IMR-90 (cell line): ENCODE measurements around the gene ARHGEF37. TPM values are rescaled to one million over a fixed set of nuclear protein-coding genes. Genes with fewer than 3 reads are reported as not detected.
A peak's percentile ranks its signal among the peaks of the same experiment; 100 is the strongest.

Experiments used
- ATAC-seq: fragments of 200-7000 bp; cut with Tn5 transposase; 2 replicates; pipeline ENCODE4 v1.9.1; 2020; ENCODE audit warnings: low read depth, mild to moderate bottlenecking, moderate library complexity
- BruUV-seq: library from RNA; stranded (reverse); fragments of 400-500 nt; replicated peaks from 2 replicates; lab custom pipeline; 2021; lab: Mats Ljungman, UMichigan
- CTCF ChIA-PET: fragments of 300-600 bp; formaldehyde crosslinking; extraction: SDS; loops from one replicate; lab custom pipeline; 2021; ENCODE audit warnings: antibody characterized with exemption; lab: Yijun Ruan, JAX
- POLR2A ChIA-PET: fragments of 300-600 bp; sonication (Branson Sonifier 250); formaldehyde crosslinking; loops from one replicate; lab custom pipeline; 2022; ENCODE audit warnings: antibody characterized with exemption; ENCODE audit not compliant: unreplicated experiment; lab: Charles Lee
- DNase-seq: peaks from one replicate; pipeline ENCODE4 v3.0.0; 2013
- H2AFZ ChIP-seq: replicated peaks from 2 replicates; pipeline ENCODE3; 2013; ENCODE audit warnings: low read length, mild to moderate bottlenecking; ENCODE audit not compliant: poor library complexity
- H2AK5ac ChIP-seq: 2 replicates; pipeline ENCODE4 v1.6.1; 2013; ENCODE audit warnings: low read depth, low read length, inconsistent platforms
- H2AK9ac ChIP-seq: replicated peaks from 2 replicates; pipeline ENCODE3; 2013; ENCODE audit warnings: mild to moderate bottlenecking, low read depth, low read length, moderate library complexity; ENCODE audit not compliant: poor library complexity
- H2BK120ac ChIP-seq: 2 replicates; pipeline ENCODE4 v1.6.1; 2013; ENCODE audit warnings: low read depth, low read length, inconsistent platforms
- H2BK15ac ChIP-seq: 3 replicates; pipeline ENCODE4 v1.6.1; 2013; ENCODE audit warnings: low read depth, low read length, inconsistent platforms
- H2BK20ac ChIP-seq: 2 replicates; pipeline ENCODE4 v1.6.1; 2013; ENCODE audit warnings: low read depth, mild to moderate bottlenecking, inconsistent platforms, low read length, moderate library complexity
- H2BK5ac ChIP-seq: 2 replicates; pipeline ENCODE4 v1.6.1; 2013; ENCODE audit warnings: mild to moderate bottlenecking, low read depth, low read length, inconsistent platforms; ENCODE audit not compliant: poor library complexity, severe bottlenecking
- H3K14ac ChIP-seq: replicated peaks from 2 replicates; pipeline ENCODE4 v1.6.1; 2013; ENCODE audit warnings: low read depth, low read length, inconsistent platforms
- H3K18ac ChIP-seq: 2 replicates; pipeline ENCODE4 v1.6.1; 2013; ENCODE audit warnings: low read depth, low read length, control low read depth
- H3K23ac ChIP-seq: 2 replicates; pipeline ENCODE4 v1.6.1; 2013; ENCODE audit warnings: low read depth, low read length, inconsistent platforms
- H3K27ac ChIP-seq: 2 replicates; pipeline ENCODE4 v1.5.1; 2013; ENCODE audit warnings: mild to moderate bottlenecking, control low read depth, low read length; ENCODE audit not compliant: insufficient read depth
- H3K27me3 ChIP-seq: 2 replicates; pipeline ENCODE4 v1.6.1; 2013; ENCODE audit warnings: low read length; ENCODE audit not compliant: control insufficient read depth, insufficient read depth
- H3K36me3 ChIP-seq: 2 replicates; pipeline ENCODE4 v1.6.1; 2013; ENCODE audit warnings: low read length, mixed read lengths; ENCODE audit not compliant: control insufficient read depth, insufficient read depth
- H3K4ac ChIP-seq: 2 replicates; pipeline ENCODE4 v1.6.1; 2013; ENCODE audit warnings: low read depth, low read length, inconsistent platforms
- H3K4me1 ChIP-seq: 2 replicates; pipeline ENCODE4 v1.6.1; 2013; ENCODE audit warnings: low read length, mixed read lengths; ENCODE audit not compliant: control insufficient read depth, insufficient read depth
- H3K4me2 ChIP-seq: 2 replicates; pipeline ENCODE4 v1.6.1; 2013; ENCODE audit warnings: low read depth, mild to moderate bottlenecking, control low read depth, low read length, moderate library complexity
- H3K4me3 ChIP-seq: 2 replicates; pipeline ENCODE4 v1.5.1; 2013; ENCODE audit warnings: low read depth, mild to moderate bottlenecking, control low read depth, low read length, moderate library complexity; ENCODE audit not compliant: insufficient read depth
- H3K56ac ChIP-seq: 2 replicates; pipeline ENCODE4 v1.6.1; 2013; ENCODE audit warnings: low read length, inconsistent platforms; ENCODE audit not compliant: insufficient read depth; ENCODE audit errors: extremely low read depth
- H3K79me1 ChIP-seq, 2 experiments: 2 replicates each; pipeline ENCODE4 v1.6.1; 2013; ENCODE audit warnings: low read length in 2 of 2, inconsistent platforms in 1 of 2, low read depth in 1 of 2
- H3K9ac ChIP-seq: 2 replicates; pipeline ENCODE4 v1.6.1; 2013; ENCODE audit warnings: low read depth, low read length, control low read depth
- H3K9me1 ChIP-seq: 2 replicates; pipeline ENCODE4 v1.6.1; 2013; ENCODE audit warnings: low read length, inconsistent platforms; ENCODE audit not compliant: insufficient read depth
- H3K9me3 ChIP-seq: 2 replicates; pipeline ENCODE4 v1.6.1; 2013; ENCODE audit warnings: low read length; ENCODE audit not compliant: control insufficient read depth, insufficient read depth
- H4K20me1 ChIP-seq: 2 replicates; pipeline ENCODE4 v1.6.1; 2013; ENCODE audit warnings: low read length, inconsistent platforms; ENCODE audit not compliant: insufficient read depth
- H4K5ac ChIP-seq: 2 replicates; pipeline ENCODE4 v1.6.1; 2013; ENCODE audit warnings: mild to moderate bottlenecking, low read depth, low read length, control low read depth
- H4K8ac ChIP-seq, 2 experiments: 2 replicates each; pipeline ENCODE4 v1.6.1; 2013; ENCODE audit warnings: low read depth in 2 of 2, low read length in 2 of 2, control low read depth in 1 of 2, inconsistent platforms in 1 of 2
- H4K91ac ChIP-seq: 2 replicates; pipeline ENCODE4 v1.6.1; 2013; ENCODE audit warnings: low read depth, low read length, inconsistent platforms; ENCODE audit not compliant: insufficient read depth
- BHLHE40 ChIP-seq: fragments of 150-350 bp; IDR thresholded peaks from 2 replicates; pipeline ENCODE4 v1.6.1; 2016; ENCODE audit warnings: mild to moderate bottlenecking, low read depth, low read length
- CHD1 ChIP-seq: IDR thresholded peaks from 2 replicates; pipeline ENCODE4 v1.6.1; 2012; ENCODE audit warnings: low read depth, low read length, improper control_type of control experiment
- ELK1 ChIP-seq: fragments of 150-350 bp; IDR thresholded peaks from 2 replicates; pipeline ENCODE4 v1.6.1; 2016; ENCODE audit warnings: low read depth, mild to moderate bottlenecking, low read length, moderate library complexity, borderline replicate concordance
- MAFK ChIP-seq: IDR thresholded peaks from 2 replicates; pipeline ENCODE4 v1.6.1; 2012; ENCODE audit warnings: low read depth, low read length, improper control_type of control experiment
- NFE2L2 ChIP-seq: fragments of 150-350 bp; IDR thresholded peaks from 2 replicates; pipeline ENCODE4 v1.6.1; 2016; ENCODE audit warnings: low read depth, mild to moderate bottlenecking, low read length
- POLR2A ChIP-seq: IDR thresholded peaks from 2 replicates; pipeline ENCODE4 v1.6.1; 2012; ENCODE audit warnings: mild to moderate bottlenecking, low read depth, low read length
- RAD21 ChIP-seq: IDR thresholded peaks from 2 replicates; pipeline ENCODE4 v1.6.1; 2012; ENCODE audit warnings: low read length, improper control_type of control experiment
- RCOR1 ChIP-seq: IDR thresholded peaks from 2 replicates; pipeline ENCODE4 v1.6.1; 2012; ENCODE audit warnings: mild to moderate bottlenecking, low read length, improper control_type of control experiment; ENCODE audit not compliant: insufficient replicate concordance
- RFX5 ChIP-seq: IDR thresholded peaks from 2 replicates; pipeline ENCODE4 v1.8.0; 2012; ENCODE audit warnings: low read depth, mild to moderate bottlenecking, low read length, moderate library complexity
- SMC3 ChIP-seq: fragments of 150-350 bp; IDR thresholded peaks from 2 replicates; pipeline ENCODE4 v1.6.1; 2016; ENCODE audit warnings: low read depth, mild to moderate bottlenecking, antibody characterized with exemption, low read length, moderate library complexity
- WGBS, 2 experiments: methylation state at CpG; one replicate each; pipeline versions ENCODE4 v1.1.5 to v1.1.7; 2013; ENCODE audit warnings: missing lambda C conversion rate in 2 of 2; ENCODE audit not compliant: insufficient read length in 1 of 2; ENCODE audit errors: extremely low coverage in 2 of 2; 5-methylcytosine and 5-hydroxymethylcytosine counted together
- dilution Hi-C: fragments of 300-500 bp; cut with HindIII; formaldehyde crosslinking; loops from one replicate; pipeline ENCODE4 v1.14.3; 2018; ENCODE audit warnings: low sequenced_read_pairs; ENCODE audit not compliant: unreplicated experiment
- in situ Hi-C: fragments of 300-500 bp; cut with MboI; formaldehyde crosslinking; loops from 3 replicates; pipeline ENCODE4 v1.14.3; 2019; ENCODE audit warnings: low sequenced_read_pairs, inconsistent platforms, mixed read lengths
- intact Hi-C: fragments of 100-400 bp; cut with micrococcal nuclease; formaldehyde crosslinking; loops from 2 replicates; pipeline ENCODE4 v1.10.0; 2022
- polyA plus RNA-seq, 3 experiments: library from polyadenylated mRNA; depleted of rRNA; stranded (reverse); fragments of >200 nt; gene quantifications; 2 replicates each; pipeline ENCODE4 v1.2.3, GENCODE V29; 2012; ENCODE audit warnings: low replicate concordance in 1 of 3
- total RNA-seq: library from RNA; depleted of rRNA; stranded (reverse); fragments of >200 nt; gene quantifications from 2 replicates; pipeline ENCODE4 v1.2.3, GENCODE V29; 2012
- TF ChIP-seq, protein P1 (sequence below): conservative IDR thresholded peaks from 2 replicates; pipeline ENCODE4 v1.5.1; 2012; ENCODE audit warnings: mild to moderate bottlenecking, low read depth, low read length, improper control_type of control experiment
- TF ChIP-seq, protein P2 (sequence below): fragments of 150-350 bp; IDR thresholded peaks from 2 replicates; pipeline ENCODE4 v1.6.1; 2017; ENCODE audit warnings: mild to moderate bottlenecking, antibody characterized with exemption, low read length, low read depth

Gene ARHGEF37
- total and polyA plus RNA-seq, 2 of the 4 experiments (the other 2 are of a cell fraction) = 0.39 to 0.54 TPM

- H3K9ac ChIP-seq = no peak overlapping the region
- H2BK5ac ChIP-seq = no peak overlapping the region
- H4K5ac ChIP-seq = no peak overlapping the region
- H3K4me3 ChIP-seq = no peak overlapping the region
- H3K27me3 ChIP-seq = peaks cover 9% of the 10 kb centered on the region; the same call in 1 of the 2 replicates
- no CpG with 5 or more reads among the region's 6 CpGs for WGBS, 2 experiments
- in situ Hi-C loops (loop anchor here (5.0 to 25.0 kb wide), 4 partner anchors 190 to 800 kb away; partner anchors contain the start of gene RPS14), dilution Hi-C loops (loop anchor here (10.0 kb wide), 1 partner anchor 188 kb away; no protein-coding TSS in a partner anchor), intact Hi-C loops (loop anchor here (1.0 to 2.0 kb wide), 3 partner anchors 191 to 354 kb away; no protein-coding TSS in a partner anchor)
- CTCF ChIA-PET = interaction anchor here (0.6 to 1.4 kb wide), 7 partner anchors 12 to 322 kb away, joined by 3 to 10 read pairs (median 4); no protein-coding TSS in a partner anchor
- peak overlapping the region; percentile 33 for H2AK9ac ChIP-seq
- H3K4me2 ChIP-seq = no peak overlapping the region
- no peak overlapping the region for H3K4ac ChIP-seq
- H3K27ac ChIP-seq = no peak overlapping the region
- POLR2A ChIA-PET = interaction anchor here (0.6 kb wide), 1 partner anchor 191 kb away, joined by 3 read pairs; no protein-coding TSS in a partner anchor
- no peak overlapping the region for H4K91ac ChIP-seq
- H3K79me1 ChIP-seq = no peaks in the 10 kb centered on the region
- no peak overlapping the region for H2BK15ac ChIP-seq
- no peaks in the 10 kb centered on the region for H4K20me1 ChIP-seq
- ATAC-seq (peak; percentile 83), DNase-seq (peak; percentile 62)
- H3K56ac ChIP-seq = no peak overlapping the region
- H2AK5ac ChIP-seq = no peak overlapping the region
- H3K18ac ChIP-seq = no peak overlapping the region
- H3K9me1 ChIP-seq = peaks cover 3% of the 10 kb centered on the region; the same call in 1 of the 2 replicates
- no peak overlapping the region for H2BK20ac ChIP-seq
- no peak overlapping the region for H2BK120ac ChIP-seq
- H3K14ac ChIP-seq = no peak overlapping the region
- no peaks in the 10 kb centered on the region for H3K9me3 ChIP-seq
- TF ChIP-seq RAD21 (peak; percentile 92), ELK1 (no peak), RFX5 (no peak), CHD1 (no peak), BHLHE40 (no peak), RCOR1 (no peak), SMC3 (peak; percentile 93), MAFK (no peak), POLR2A (no peak), NFE2L2 (no peak)
- TF ChIP-seq, protein P1, sequence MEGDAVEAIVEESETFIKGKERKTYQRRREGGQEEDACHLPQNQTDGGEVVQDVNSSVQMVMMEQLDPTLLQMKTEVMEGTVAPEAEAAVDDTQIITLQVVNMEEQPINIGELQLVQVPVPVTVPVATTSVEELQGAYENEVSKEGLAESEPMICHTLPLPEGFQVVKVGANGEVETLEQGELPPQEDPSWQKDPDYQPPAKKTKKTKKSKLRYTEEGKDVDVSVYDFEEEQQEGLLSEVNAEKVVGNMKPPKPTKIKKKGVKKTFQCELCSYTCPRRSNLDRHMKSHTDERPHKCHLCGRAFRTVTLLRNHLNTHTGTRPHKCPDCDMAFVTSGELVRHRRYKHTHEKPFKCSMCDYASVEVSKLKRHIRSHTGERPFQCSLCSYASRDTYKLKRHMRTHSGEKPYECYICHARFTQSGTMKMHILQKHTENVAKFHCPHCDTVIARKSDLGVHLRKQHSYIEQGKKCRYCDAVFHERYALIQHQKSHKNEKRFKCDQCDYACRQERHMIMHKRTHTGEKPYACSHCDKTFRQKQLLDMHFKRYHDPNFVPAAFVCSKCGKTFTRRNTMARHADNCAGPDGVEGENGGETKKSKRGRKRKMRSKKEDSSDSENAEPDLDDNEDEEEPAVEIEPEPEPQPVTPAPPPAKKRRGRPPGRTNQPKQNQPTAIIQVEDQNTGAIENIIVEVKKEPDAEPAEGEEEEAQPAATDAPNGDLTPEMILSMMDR = peak; percentile 80
- TF ChIP-seq, protein P2, sequence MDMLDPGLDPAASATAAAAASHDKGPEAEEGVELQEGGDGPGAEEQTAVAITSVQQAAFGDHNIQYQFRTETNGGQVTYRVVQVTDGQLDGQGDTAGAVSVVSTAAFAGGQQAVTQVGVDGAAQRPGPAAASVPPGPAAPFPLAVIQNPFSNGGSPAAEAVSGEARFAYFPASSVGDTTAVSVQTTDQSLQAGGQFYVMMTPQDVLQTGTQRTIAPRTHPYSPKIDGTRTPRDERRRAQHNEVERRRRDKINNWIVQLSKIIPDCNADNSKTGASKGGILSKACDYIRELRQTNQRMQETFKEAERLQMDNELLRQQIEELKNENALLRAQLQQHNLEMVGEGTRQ = no peak
- H4K8ac ChIP-seq = no peak overlapping the region
- no TSS peak for BruUV-seq
- no peak overlapping the region for H3K23ac ChIP-seq
- no peaks in the 10 kb centered on the region for H3K36me3 ChIP-seq
- peaks cover 9% of the 10 kb centered on the region for H3K4me1 ChIP-seq
- H2AFZ ChIP-seq = peak overlapping the region; percentile 37
Measured at GRCh38 chr5:149636861-149637246, 55.6 kb downstream of the ARHGEF37 start.
